AG04449 (cell line): ENCODE results near the gene TTYH1.
"Not testable (repeated sequence)": the region's sequence is repeated elsewhere in the genome, so short reads cannot be mapped to it uniquely, and the experiment has no call there.

Source experiments
- CTCF ChIA-PET: fragments of 350-600 bp; formaldehyde crosslinking; extraction: SDS; loops from one replicate; lab custom pipeline; 2021; ENCODE audit warnings: antibody characterized with exemption; lab: Yijun Ruan, JAX
- POLR2A ChIA-PET: fragments of 400-600, 350-600 bp; formaldehyde crosslinking; extraction: SDS; loops from one replicate; lab custom pipeline; 2020; ENCODE audit warnings: antibody characterized with exemption, inconsistent platforms; lab: Yijun Ruan, JAX
- DNase-seq: peaks from one replicate; pipeline ENCODE4 v3.0.0-alpha.2; 2010; ENCODE audit warnings: low read depth, low spot score
- H3K4me3 ChIP-seq: 2 replicates; pipeline ENCODE4 v1.5.1; 2011; ENCODE audit warnings: low read depth, mild to moderate bottlenecking, control low read depth, low read length
- CTCF ChIP-seq: IDR thresholded peaks from one replicate; pipeline ENCODE4 v1.5.1; 2011; ENCODE audit warnings: mild to moderate bottlenecking, moderate library complexity, low read length, control low read depth, inconsistent platforms; ENCODE audit not compliant: insufficient read depth; ENCODE audit errors: missing control alignments

The TTYH1 gene

DNA sequence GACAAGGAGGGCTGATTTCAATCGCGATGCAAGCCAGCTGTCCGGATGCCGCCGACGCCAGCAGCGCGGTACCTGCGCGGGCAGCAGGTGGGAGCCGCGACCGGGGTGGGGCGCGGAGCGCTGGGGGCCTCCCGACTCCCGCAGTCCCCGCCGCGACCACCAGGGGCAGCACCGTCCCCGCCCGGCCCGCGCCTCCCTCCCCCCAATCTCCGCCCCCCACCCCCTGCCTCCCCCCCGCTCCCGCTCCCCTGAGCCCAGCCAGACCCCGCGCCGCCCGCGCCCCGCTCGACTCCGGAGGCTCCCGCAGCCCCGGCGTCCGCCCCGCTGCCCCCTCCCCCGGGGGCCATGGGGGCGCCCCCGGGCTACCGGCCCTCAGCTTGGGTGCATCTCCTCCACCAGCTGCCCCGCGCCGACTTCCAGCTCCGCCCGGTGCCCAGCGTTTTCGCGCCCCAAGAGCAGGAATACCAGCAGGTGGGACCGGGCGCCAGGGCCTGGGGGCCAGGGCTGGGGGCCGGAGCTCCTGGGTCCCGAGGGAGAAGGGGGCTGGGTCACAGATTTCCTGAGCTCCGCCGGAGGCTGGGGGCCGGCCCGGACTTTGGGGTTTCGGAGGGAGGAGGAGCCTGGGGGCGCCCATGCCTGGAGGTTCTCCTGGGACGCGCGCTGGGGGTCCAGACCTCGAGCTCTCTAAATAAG is at the start of gene TTYH1:
Gene TTYH1 (plus strand): TSS at position 257 of the 693 bp plus-strand sequence. CDS start 89 bp downstream, at position 346.
- CTCF ChIA-PET: interaction anchor here (1.7 kb wide), 1 partner anchor 25 kb away, joined by 8 read pairs; no protein-coding TSS in a partner anchor
- no peak within 1 kb of the TSS for H3K4me3 ChIP-seq
- POLR2A ChIA-PET: no interaction called here
- DNase-seq: no peak
- no peak for TF ChIP-seq CTCF

DNA sequence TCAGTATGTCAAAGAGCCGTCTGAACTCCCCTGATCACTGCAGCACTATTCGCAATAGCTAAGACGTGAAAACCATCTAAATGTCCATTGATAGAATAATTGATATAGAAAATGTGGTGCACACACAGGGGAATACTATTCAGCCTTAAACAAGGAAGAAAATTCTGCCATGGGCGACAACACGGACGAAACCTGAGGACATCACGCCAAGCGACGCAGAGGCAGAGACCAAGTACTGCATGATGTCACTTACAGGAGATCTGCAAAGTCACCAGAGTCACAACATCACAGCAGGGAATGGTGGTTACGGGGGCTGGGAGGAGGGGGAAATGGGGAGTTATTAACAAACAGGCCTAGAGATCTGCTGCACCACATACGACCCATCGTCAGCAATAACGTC is 49.5 kb upstream of the TTYH1 start:
- POLR2A ChIA-PET, DNase-seq, H3K4me3 ChIP-seq: not testable (repeated sequence)
- CTCF ChIA-PET: interaction anchor here (1.3 kb wide), 1 partner anchor 25 kb away, joined by 4 read pairs; no protein-coding TSS in a partner anchor

DNA sequence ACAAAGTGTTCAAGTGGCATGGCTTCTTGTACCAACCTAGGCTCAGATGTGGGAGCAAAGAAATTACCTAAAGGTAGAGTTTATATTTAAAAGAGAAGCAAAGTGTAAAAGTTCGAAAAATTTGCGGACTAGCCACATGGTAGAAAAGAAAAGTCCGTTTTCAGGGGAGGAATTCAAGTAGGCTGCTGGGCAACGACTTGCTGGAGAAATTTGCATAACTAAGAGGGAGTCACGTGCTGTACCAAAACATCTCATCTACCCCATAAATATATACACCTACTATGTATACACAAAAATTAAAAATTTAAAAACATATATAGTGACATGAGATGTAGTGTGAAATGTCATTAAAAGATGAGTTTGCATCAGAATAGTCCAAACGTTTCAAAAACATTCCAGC is 48.5 kb upstream of the TTYH1 start:
- DNase-seq: no peak
- POLR2A ChIA-PET: no interaction called here
- CTCF ChIA-PET: no interaction called here
- no peak overlapping the region for H3K4me3 ChIP-seq
- no peak for TF ChIP-seq CTCF

- H3K4me3 ChIP-seq: no peak overlapping the region
- no peak for DNase-seq
- ChIA-PET POLR2A (no interaction called here), CTCF (no interaction called here)
- TF ChIP-seq CTCF: no peak
These were observed 46.1 kb upstream of the TTYH1 start for GRCh38 chr19:54369082-54369687.

DNA sequence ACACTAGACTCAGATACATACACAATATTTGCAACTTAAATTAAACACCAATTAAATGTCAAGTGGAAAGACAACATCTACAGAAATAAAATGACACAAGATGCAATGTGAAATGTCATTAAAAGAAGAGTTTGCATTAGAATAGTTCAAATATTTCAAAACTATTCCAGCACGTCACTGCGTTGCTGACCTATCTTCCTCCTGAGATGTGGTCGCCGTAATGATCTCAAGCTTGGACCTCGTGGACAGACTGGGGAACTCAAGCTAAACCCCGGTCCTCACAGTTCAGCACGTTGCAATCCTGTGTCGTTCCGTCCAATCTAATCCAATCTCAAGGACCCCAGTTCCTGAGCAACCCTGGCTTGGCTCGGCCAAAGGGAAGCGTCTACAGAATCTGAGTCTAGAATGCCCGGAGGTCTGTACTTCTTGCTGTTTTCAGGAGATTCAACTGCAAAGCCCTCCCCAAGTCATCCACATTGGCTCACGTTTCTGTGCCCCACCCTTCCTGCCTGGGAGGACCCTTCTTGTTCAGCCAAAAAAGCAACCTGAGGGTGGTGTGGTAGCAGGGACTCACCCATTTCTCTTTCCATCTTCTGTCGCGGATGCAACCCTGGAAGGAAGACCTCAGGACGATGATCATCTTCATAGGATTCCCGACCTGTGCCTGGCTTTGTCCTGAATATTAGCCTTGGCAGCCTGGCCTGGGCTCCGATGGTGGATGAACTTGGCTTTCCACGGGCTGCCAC is 45.4 kb upstream of the TTYH1 start:
- CTCF ChIA-PET, POLR2A ChIA-PET, DNase-seq, H3K4me3 ChIP-seq: not testable (repeated sequence)

- H3K4me3 ChIP-seq, POLR2A ChIA-PET, CTCF ChIA-PET, DNase-seq: not testable (repeated sequence)
These were observed 44.8 kb upstream of the TTYH1 start for GRCh38 chr19:54370434-54370796.

DNA sequence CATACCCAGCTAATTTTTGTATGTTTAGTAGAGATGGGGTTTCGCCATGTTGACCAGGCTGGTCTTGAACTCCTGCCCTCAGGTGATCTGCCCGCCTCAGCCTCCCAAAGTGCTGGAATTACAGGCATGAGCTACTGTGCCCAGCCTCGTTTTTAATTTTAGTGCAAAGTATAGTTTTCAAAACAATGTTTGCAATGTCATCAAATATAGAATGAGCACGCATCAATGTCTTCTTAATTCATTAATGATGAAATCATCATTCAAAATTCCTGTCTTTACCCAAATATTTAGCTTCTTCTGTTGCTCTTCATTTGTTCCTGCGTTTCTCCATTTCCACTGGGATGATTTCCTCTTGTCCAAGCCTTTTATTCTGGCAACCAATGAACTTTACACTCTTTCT is 43.8 kb upstream of the TTYH1 start:
- DNase-seq, POLR2A ChIA-PET, CTCF ChIA-PET, H3K4me3 ChIP-seq: not testable (repeated sequence)

GRCh38 chr19:54373781-54374631 is 41.3 kb upstream of the TTYH1 start:
- CTCF ChIA-PET: no interaction called here
- no peak for DNase-seq
- POLR2A ChIA-PET: no interaction called here
- H3K4me3 ChIP-seq: no peak overlapping the region
- no peak for TF ChIP-seq CTCF

- POLR2A ChIA-PET, H3K4me3 ChIP-seq, CTCF ChIA-PET, DNase-seq: not testable (repeated sequence)
These were observed 39.9 kb upstream of the TTYH1 start for GRCh38 chr19:54375181-54375938.
